ENCODE measurements around the gene TMEM92.
A peak's percentile ranks its signal among the peaks of the same experiment; 100 is the strongest.

TMEM92 gene

GRCh38 chr17:50274142-50274896 lies at the start of gene TMEM92:
Gene TMEM92 (plus strand): TSS chr17:50274466. CDS start chr17:50274502, 36 bp downstream.
- peak; percentile 64 for DNase-seq (ENCODE audit: low spot score)

GRCh38 chr17:50225701-50226240 lies 48.5 kb upstream of the TMEM92 start:
- DNase-seq (ENCODE audit: low spot score): no peak

GRCh38 chr17:50234581-50234980 lies 39.7 kb upstream of the TMEM92 start:
- no peak for DNase-seq (ENCODE audit: low spot score)

- no peak for DNase-seq (ENCODE audit: low spot score)
These were observed 36.4 kb upstream of the TMEM92 start for GRCh38 chr17:50237901-50238300.

- peak; percentile 20 for DNase-seq (ENCODE audit: low spot score)
These were observed 35.5 kb upstream of the TMEM92 start for GRCh38 chr17:50238601-50239280.

GRCh38 chr17:50239937-50240336 lies 34.3 kb upstream of the TMEM92 start:
- no peak for DNase-seq (ENCODE audit: low spot score)

GRCh38 chr17:50240851-50241250 lies 33.4 kb upstream of the TMEM92 start:
- peak; percentile 25 for DNase-seq (ENCODE audit: low spot score)

GRCh38 chr17:50241431-50241830 lies 32.8 kb upstream of the TMEM92 start:
- DNase-seq (ENCODE audit: low spot score): no peak

GRCh38 chr17:50244771-50245170 lies 29.5 kb upstream of the TMEM92 start:
- no peak for DNase-seq (ENCODE audit: low spot score)

GRCh38 chr17:50248255-50248654 lies 26.0 kb upstream of the TMEM92 start:
- no peak for DNase-seq (ENCODE audit: low spot score)

- no peak for DNase-seq (ENCODE audit: low spot score)
These were observed 21.5 kb upstream of the TMEM92 start for GRCh38 chr17:50252781-50253180.

- no peak for DNase-seq (ENCODE audit: low spot score)
These were observed 18.3 kb upstream of the TMEM92 start for GRCh38 chr17:50255766-50256635.

GRCh38 chr17:50256826-50257618 lies 17.2 kb upstream of the TMEM92 start:
- no peak for DNase-seq (ENCODE audit: low spot score)

- DNase-seq (ENCODE audit: low spot score): no peak
These were observed 16.5 kb upstream of the TMEM92 start for GRCh38 chr17:50257676-50258224.

GRCh38 chr17:50258647-50259476 lies 15.4 kb upstream of the TMEM92 start:
- no peak for DNase-seq (ENCODE audit: low spot score)

GRCh38 chr17:50259477-50260324 lies 14.6 kb upstream of the TMEM92 start:
- no peak for DNase-seq (ENCODE audit: low spot score)

- DNase-seq (ENCODE audit: low spot score): no peak
These were observed 13.8 kb upstream of the TMEM92 start for GRCh38 chr17:50260501-50260911.

- DNase-seq (ENCODE audit: low spot score): no peak
These were observed 13.0 kb upstream of the TMEM92 start for GRCh38 chr17:50261051-50261915.

Data from kidney tubule cell (primary cell).